Camera-type eye (tissue), 1 donor: ENCODE data around the gene KRT12. TPM values are rescaled to one million over a fixed set of nuclear protein-coding genes. Genes with fewer than 3 reads are reported as not detected.

Experiments used
- total RNA-seq: library from RNA; depleted of rRNA; stranded (reverse); fragments of >200 nt; gene quantifications from one replicate; pipeline ENCODE4 v1.2.3, GENCODE V29; 2014

Gene KRT12
- 50.0 TPM for total RNA-seq

DNA sequence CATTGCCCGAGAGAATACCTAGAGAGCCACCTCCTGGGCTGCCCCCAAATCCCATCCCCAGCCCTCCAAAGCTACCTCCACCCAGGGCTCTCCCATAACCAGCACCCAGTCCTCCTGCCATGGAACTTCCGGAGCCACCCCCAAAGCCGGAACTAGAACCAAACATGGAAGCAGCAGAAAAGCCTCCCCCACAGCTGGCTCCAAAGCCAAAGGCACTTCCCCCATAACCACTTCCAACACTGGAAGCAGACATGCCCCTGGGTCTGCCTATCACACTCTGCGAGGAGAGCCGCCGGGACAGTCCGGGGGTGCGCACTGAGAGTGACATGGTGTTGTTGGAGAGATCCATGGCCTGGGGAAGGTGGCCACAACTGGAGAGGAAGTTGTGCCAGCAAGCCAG is at the start of gene KRT12:
KRT12 (minus strand) TSS at position 386 of the 400 bp plus-strand sequence; CDS start at position 349, 37 bp downstream.

GRCh38 chr17:40884708-40885512 is 17.9 kb upstream of the KRT12 start, which contains the start of gene KRT20:
Gene KRT20, minus strand, starts transcription at chr17:40885242. Its CDS starts 57 bp downstream, at chr17:40885185.

DNA sequence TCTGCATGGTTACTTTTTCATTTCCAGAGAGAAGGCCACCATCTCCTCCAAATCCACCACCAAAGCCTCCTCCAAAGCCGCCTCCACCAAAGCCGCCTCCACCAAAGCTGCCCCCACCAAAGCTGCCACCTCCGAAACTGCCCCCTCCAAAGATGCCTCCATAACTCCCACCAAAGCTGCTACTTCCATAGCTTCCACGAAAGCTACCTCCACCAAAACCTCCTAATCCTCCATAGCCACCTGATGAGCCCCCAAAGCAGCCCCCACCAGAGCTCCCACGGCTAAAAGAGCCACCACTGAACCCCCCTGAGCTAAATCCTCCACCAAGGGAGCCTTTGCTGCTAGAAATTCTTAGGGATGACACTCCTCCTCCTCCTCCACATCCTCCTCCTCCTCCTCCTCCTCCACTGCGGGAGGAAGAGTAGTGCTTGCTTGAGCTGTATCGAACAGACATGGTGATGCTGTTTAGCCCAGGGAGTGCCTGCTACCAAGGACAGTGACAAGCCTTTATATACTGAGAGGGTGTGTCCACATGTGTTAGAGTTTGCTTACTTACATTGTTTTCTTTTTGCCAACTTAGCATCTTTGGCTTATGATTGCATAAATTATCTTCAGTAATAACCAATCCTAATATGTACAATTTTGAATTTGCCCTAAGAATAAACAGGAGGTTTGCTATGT is 44.8 kb downstream of the KRT12 start, which contains the start of gene KRT10:
KRT10 (minus strand) TSS at position 483 of the 681 bp plus-strand sequence; CDS start at position 454, 29 bp downstream.

Other genes starting within 250 kb of the KRT12 start
- gene SMARCE1, start 219.4 kb downstream of the KRT12 start, total RNA-seq = 186 TPM
- gene KRT222, start 202.0 kb downstream of the KRT12 start, total RNA-seq = 11.5 TPM
- not detected for gene KRT24, start 163.5 kb downstream of the KRT12 start, total RNA-seq
- 0.22 TPM for gene KRT25, start 111.9 kb downstream of the KRT12 start, total RNA-seq
- not detected for gene KRT26, start 95.0 kb downstream of the KRT12 start, total RNA-seq
- 0.22 TPM for gene KRT27, start 84.7 kb downstream of the KRT12 start, total RNA-seq
- 0.27 TPM for gene KRT28, start 67.3 kb downstream of the KRT12 start, total RNA-seq
- gene KRT10, start 44.6 kb downstream of the KRT12 start, total RNA-seq = 14.5 TPM
- not detected for gene KRT20, start 18.0 kb upstream of the KRT12 start, total RNA-seq
- 9.0 TPM for gene KRT23, start 70.4 kb upstream of the KRT12 start, total RNA-seq
- 0.44 TPM for gene KRT39, start 99.7 kb upstream of the KRT12 start, total RNA-seq
- 1.4 TPM for gene KRT40, start 117.1 kb upstream of the KRT12 start, total RNA-seq
- not detected for gene KRTAP3-3, start 126.9 kb upstream of the KRT12 start, total RNA-seq
- gene KRTAP3-2, start 132.7 kb upstream of the KRT12 start, total RNA-seq = not detected
- not detected for gene KRTAP3-1, start 141.9 kb upstream of the KRT12 start, total RNA-seq
- not detected for gene KRTAP1-5, start 160.0 kb upstream of the KRT12 start, total RNA-seq
- gene KRTAP1-4, start 163.0 kb upstream of the KRT12 start, total RNA-seq = not detected
- gene KRTAP1-3, start 167.7 kb upstream of the KRT12 start, total RNA-seq = not detected
- gene KRTAP1-1, start 174.2 kb upstream of the KRT12 start, total RNA-seq = not detected
- not detected for gene KRTAP2-1, start 180.1 kb upstream of the KRT12 start, total RNA-seq
- not detected for gene KRTAP2-2, start 188.0 kb upstream of the KRT12 start, total RNA-seq
- gene KRTAP2-3, start 192.9 kb upstream of the KRT12 start, total RNA-seq = not detected
- not detected for gene KRTAP2-4, start 198.7 kb upstream of the KRT12 start, total RNA-seq
- gene KRTAP4-7, start 216.9 kb upstream of the KRT12 start, total RNA-seq = not detected
- not detected for gene KRTAP4-8, start 230.9 kb upstream of the KRT12 start, total RNA-seq
- gene KRTAP4-16, start 235.0 kb upstream of the KRT12 start, total RNA-seq = not detected
- gene KRTAP4-9, start 238.2 kb upstream of the KRT12 start, total RNA-seq = not detected